CD8-positive, alpha-beta memory T cell (primary cell): ENCODE results near the gene ZNF598. TPM values are rescaled to one million over a fixed set of nuclear protein-coding genes. Genes with fewer than 3 reads are reported as not detected.

Source experiments
- CTCF ChIA-PET: fragments of 350-600 bp; sonication (Branson Sonifier 250); formaldehyde crosslinking; loops from one replicate; lab custom pipeline; 2021; ENCODE audit warnings: antibody characterized with exemption; lab: Charles Lee
- POLR2A ChIA-PET: fragments of 350-600 bp; sonication (Branson Sonifier 250); formaldehyde crosslinking; loops from one replicate; lab custom pipeline; 2021; ENCODE audit warnings: antibody characterized with exemption; lab: Charles Lee
- DNase-seq, 5 donors: peaks; one replicate each; pipeline versions ENCODE4 v3.0.0 to v3.0.0-alpha.2; 2020 to 2022; ENCODE audit warnings: mixed read lengths in 1 of 5
- H3K27ac ChIP-seq: one replicate; pipeline ENCODE4 v1.7.0; 2013; ENCODE audit warnings: low read depth, mild to moderate bottlenecking, low read length, moderate library complexity
- H3K27me3 ChIP-seq: 2 replicates; pipeline ENCODE4 v1.7.0; 2013; ENCODE audit warnings: low read length, mild to moderate bottlenecking; ENCODE audit not compliant: insufficient read depth, poor library complexity, severe bottlenecking
- H3K36me3 ChIP-seq: 2 replicates; pipeline ENCODE4 v1.7.0; 2013; ENCODE audit warnings: mild to moderate bottlenecking, low read length, moderate library complexity; ENCODE audit not compliant: insufficient read depth
- H3K4me1 ChIP-seq: 2 replicates; pipeline ENCODE4 v1.7.0; 2013; ENCODE audit warnings: mild to moderate bottlenecking, low read length, moderate library complexity; ENCODE audit not compliant: insufficient read depth
- H3K4me3 ChIP-seq: 2 replicates; pipeline ENCODE4 v1.7.0; 2013; ENCODE audit warnings: mild to moderate bottlenecking, low read length
- H3K9me3 ChIP-seq: 2 replicates; pipeline ENCODE4 v1.7.0; 2013; ENCODE audit warnings: mild to moderate bottlenecking, low read length
- H3K27ac Mint-ChIP-seq, 8 donors: one replicate each; pipeline ENCODE4 v1.8.0; 2020 to 2021; ENCODE audit warnings: mixed read lengths in 8 of 8, mild to moderate bottlenecking in 6 of 8, inconsistent platforms in 3 of 8, moderate library complexity in 3 of 8
- H3K27me3 Mint-ChIP-seq, 2 donors: one replicate each; pipeline ENCODE4 v1.8.0; 2020 to 2021; ENCODE audit warnings: mixed read lengths in 2 of 2, mild to moderate bottlenecking in 1 of 2, moderate library complexity in 1 of 2
- H3K36me3 Mint-ChIP-seq, 3 donors: one replicate each; pipeline ENCODE4 v1.8.0; 2020 to 2021; ENCODE audit warnings: mixed read lengths in 3 of 3, inconsistent platforms in 1 of 3, mild to moderate bottlenecking in 1 of 3
- H3K4me1 Mint-ChIP-seq, 3 donors: one replicate each; pipeline ENCODE4 v1.8.0; 2020 to 2021; ENCODE audit warnings: mixed read lengths in 3 of 3, inconsistent platforms in 1 of 3, mild to moderate bottlenecking in 1 of 3
- H3K4me3 Mint-ChIP-seq, 7 donors: one replicate each; pipeline ENCODE4 v1.8.0; 2020 to 2021; ENCODE audit warnings: mixed read lengths in 7 of 7, mild to moderate bottlenecking in 6 of 7, moderate library complexity in 4 of 7, inconsistent platforms in 2 of 7
- H3K9me3 Mint-ChIP-seq, 5 donors: one replicate each; pipeline ENCODE4 v1.8.0; 2020 to 2022; ENCODE audit warnings: mixed read lengths in 5 of 5, mild to moderate bottlenecking in 3 of 5, moderate library complexity in 2 of 5, inconsistent platforms in 1 of 5
- polyA plus RNA-seq: library from polyadenylated mRNA; unstranded; fragments of 300-500 nt; fragmentation: Illumina TruSeq; gene quantifications from one replicate; pipeline ENCODE4 v1.2.3, GENCODE V29; 2021
- total RNA-seq, 2 experiments: library from RNA; stranded (reverse); gene quantifications; one replicate each; pipeline ENCODE4 v1.2.3, GENCODE V29; 2021

ZNF598 gene
- total and polyA plus RNA-seq, 3 experiments from 2014 or later = 11.3 to 96.6 (median 91.8) TPM

DNA sequence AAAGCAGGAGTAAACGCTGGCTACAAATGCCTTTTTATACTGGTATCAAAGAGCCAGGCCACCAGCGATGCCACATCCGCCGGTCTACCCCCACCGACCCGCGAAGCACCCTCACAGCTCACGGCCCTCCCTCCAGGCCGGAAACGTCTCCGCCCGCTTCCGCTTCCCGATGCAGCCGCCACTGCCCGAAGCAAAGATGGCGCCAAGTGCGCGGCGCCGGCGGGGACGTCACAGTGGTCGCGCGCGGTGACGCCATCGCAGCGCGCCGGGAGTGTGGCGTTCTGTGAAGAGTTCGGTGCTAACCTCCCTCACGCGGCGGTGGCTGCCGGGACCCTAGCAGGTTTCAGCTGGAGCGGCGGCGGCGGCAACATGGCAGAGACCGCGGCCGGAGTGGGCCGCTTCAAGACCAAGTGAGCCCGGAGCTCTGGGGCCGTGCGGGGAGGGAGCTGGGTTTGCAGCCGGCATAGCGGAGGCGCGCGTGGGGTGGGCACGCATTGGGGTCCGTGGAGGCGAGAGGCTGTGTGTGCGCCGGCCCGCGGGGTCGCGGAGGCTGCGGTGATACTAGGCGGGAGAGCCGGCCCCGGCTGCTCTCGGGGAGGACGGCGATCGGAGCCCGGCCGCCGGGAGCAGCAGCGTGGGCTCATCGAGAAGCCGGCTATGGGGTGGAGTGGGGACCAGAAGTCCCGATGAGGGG is 37.7 kb downstream of the ZNF598 start, which contains the start of gene TBL3:
TBL3 (plus strand) TSS at position 258 of the 694 bp plus-strand sequence; CDS start at position 370, 112 bp downstream.
- Mint-ChIP-seq H3K27ac (peak within 1 kb of the TSS; percentile 96 to 99 (median 98)), H3K9me3 (peaks cover 0 to 5% (median 0%) of the 10 kb centered on the region in 5 donors), H3K27me3 (peaks cover 0 to 5% of the 10 kb centered on the region in 2 donors), H3K4me1 (peaks cover 17 to 20% (median 19%) of the 10 kb centered on the region in 3 donors), H3K4me3 (peak within 1 kb of the TSS; percentile 89 to 97 (median 93)), H3K36me3 (peaks cover 0 to 41% (median 2%) of the 10 kb centered on the region in 3 donors)
- H3K4me1 ChIP-seq = peaks cover 17% of the 10 kb centered on the region
- H3K27me3 ChIP-seq = no peaks in the 10 kb centered on the region
- H3K4me3 ChIP-seq = peak within 1 kb of the TSS; percentile 66
- DNase-seq = peak; percentile 95 to 98 (median 97)
- H3K36me3 ChIP-seq = peaks cover 20% of the 10 kb centered on the region
- ChIA-PET POLR2A (interaction anchor here (0.6 to 1.7 kb wide), 11 partner anchors 8 to 1157 kb away, joined by 3 to 17 read pairs (median 5); partner anchors contain the start of genes GFER, NDUFB10, NUBP2 and PGP), CTCF (interaction anchor here (0.6 to 1.6 kb wide), 8 partner anchors 8 to 167 kb away, joined by 3 to 5 read pairs (median 4); partner anchors contain the start of gene NDUFB10)
- H3K27ac ChIP-seq = peak within 1 kb of the TSS; percentile 83
- no peaks in the 10 kb centered on the region for H3K9me3 ChIP-seq

DNA sequence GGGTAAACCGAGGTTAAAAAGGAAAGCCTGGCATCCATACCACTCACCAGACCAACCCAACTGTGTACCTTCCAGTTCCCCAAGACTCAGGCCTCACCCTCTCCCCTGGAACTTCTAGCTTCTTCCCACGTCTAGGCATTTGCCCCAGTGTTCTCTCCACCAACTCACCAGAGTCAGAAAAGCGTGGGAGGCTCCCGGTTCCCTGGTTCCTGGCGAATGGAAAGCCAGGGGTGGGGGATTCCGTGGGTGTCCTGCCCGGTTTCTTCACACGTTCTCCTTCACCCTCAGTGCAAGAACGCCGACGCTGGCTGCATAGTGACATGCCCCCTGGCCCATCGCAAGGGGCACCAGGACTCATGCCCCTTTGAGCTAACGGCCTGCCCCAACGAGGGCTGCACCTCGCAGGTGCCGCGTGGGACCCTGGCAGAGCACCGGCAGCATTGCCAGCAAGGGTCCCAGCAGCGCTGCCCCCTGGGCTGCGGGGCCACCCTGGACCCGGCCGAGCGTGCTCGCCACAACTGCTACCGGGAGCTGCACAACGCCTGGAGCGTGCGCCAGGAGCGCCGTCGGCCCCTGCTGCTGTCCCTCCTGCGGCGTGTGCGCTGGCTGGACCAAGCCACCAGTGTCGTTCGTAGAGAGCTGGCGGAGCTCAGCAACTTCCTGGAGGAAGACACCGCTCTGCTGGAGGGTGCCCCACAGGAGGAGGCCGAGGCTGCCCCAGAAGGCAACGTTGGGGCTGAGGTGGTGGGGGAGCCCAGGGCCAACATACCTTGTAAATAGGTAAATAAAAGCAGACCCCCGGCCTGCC is 41.3 kb downstream of the ZNF598 start:
- no peaks in the 10 kb centered on the region for H3K27me3 ChIP-seq
- peaks cover 0 to 28% (median 2%) of the 10 kb centered on the region in 3 donors for H3K36me3 Mint-ChIP-seq
- ChIA-PET POLR2A (no interaction called here), CTCF (interaction anchor here (1.7 kb wide), 2 partner anchors 9 to 39 kb away, joined by 3 to 4 read pairs; partner anchors contain the start of gene NDUFB10)
- H3K4me1 ChIP-seq = peaks cover 33% of the 10 kb centered on the region
- H3K27ac Mint-ChIP-seq = peak overlapping the region in 3 of 8 donors; percentile 21 to 68 (median 46)
- H3K36me3 ChIP-seq = peaks cover 4% of the 10 kb centered on the region
- H3K9me3 ChIP-seq = no peaks in the 10 kb centered on the region
- H3K4me1 Mint-ChIP-seq = peaks cover 32 to 37% (median 35%) of the 10 kb centered on the region in 3 donors
- no peak overlapping the region for H3K4me3 ChIP-seq
- DNase-seq = no peak
- peaks cover 0 to 5% of the 10 kb centered on the region in 2 donors for H3K27me3 Mint-ChIP-seq
- H3K9me3 Mint-ChIP-seq = peaks cover 0 to 5% (median 0%) of the 10 kb centered on the region in 5 donors
- H3K27ac ChIP-seq = no peak overlapping the region
- H3K4me3 Mint-ChIP-seq = peak overlapping the region in 2 of 7 donors; percentile 23 to 82

DNA sequence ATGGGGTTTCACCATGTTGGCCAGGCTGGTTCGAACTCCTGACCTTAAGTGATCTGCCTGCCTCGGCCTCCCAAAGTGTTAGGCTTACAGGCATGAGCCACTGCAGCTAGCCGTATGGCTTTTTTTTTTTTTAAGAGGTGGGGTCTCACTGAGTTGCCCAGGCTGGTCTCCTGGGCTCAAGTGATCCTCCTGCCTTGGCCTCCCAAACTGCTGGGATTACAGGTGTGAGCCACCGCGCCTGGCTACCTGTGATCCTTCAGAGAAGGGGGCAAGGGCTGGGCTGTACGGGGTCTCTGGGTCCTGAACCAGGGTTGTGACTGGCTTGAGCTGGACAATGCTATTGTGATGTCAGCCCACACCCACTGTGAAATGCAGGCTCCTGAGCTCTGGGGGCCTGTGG is 43.2 kb downstream of the ZNF598 start, which contains the start of gene RNF151:
RNF151 (plus strand) TSS at position 397 of the 400 bp plus-strand sequence. CDS start 26 bp downstream, outside the sequence.
- Mint-ChIP-seq H3K4me3 (peak within 1 kb of the TSS; percentile 85 to 99 (median 94)), H3K9me3 (peaks cover 0 to 1% (median 0%) of the 10 kb centered on the region in 5 donors), H3K27ac (peak within 1 kb of the TSS; percentile 95 to 99 (median 98)), H3K36me3 (peaks cover 0 to 36% (median 2%) of the 10 kb centered on the region in 3 donors), H3K27me3 (no peaks in the 10 kb centered on the region), H3K4me1 (peaks cover 37 to 44% (median 42%) of the 10 kb centered on the region in 3 donors)
- Histone ChIP-seq H3K4me3 (peak within 1 kb of the TSS; percentile 86), H3K36me3 (peaks cover 21% of the 10 kb centered on the region), H3K27ac (peak within 1 kb of the TSS; percentile 93), H3K4me1 (peaks cover 42% of the 10 kb centered on the region), H3K27me3 (no peaks in the 10 kb centered on the region), H3K9me3 (no peaks in the 10 kb centered on the region)
- DNase-seq = no peak
- ChIA-PET POLR2A (interaction anchor here (1.1 to 2.4 kb wide), 3 partner anchors 18 to 189 kb away, joined by 3 to 19 read pairs (median 9); partner anchors contain the start of genes GFER and TRAF7), CTCF (interaction anchor here (1.0 to 2.9 kb wide), 4 partner anchors 16 to 184 kb away, joined by 3 to 8 read pairs (median 8); partner anchors contain the start of genes NUBP2 and SPSB3)

DNA sequence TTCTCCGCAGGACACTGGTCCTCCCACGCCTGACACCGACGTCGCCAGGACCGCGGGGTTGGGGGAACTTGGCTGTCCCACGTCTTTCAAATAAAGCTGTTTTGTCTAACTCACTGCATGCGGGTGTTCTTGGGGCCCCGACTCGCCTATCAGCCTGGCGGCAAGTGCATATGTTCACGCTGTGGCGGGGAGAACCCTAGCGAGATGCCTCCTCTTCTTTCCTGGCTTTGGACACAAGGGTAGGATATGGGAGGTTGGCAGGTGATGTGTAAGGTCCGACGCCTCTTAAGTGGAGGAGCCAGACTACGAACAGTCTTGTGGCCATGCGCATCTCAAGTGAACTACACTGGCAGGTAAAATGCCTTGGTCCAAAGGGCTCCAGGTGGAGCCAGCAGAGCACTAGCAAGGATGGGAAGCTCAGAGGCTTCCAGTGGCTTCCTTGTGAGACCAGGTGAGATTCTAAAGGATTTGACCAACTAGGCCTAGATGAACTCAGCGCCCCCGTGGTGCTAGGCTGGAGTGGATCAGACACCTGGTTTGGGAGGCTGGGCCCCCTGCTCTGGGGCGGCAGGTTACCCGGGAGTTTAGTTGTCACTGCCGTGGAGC is 44.1 kb downstream of the ZNF598 start:
- Mint-ChIP-seq H3K9me3 (no peaks in the 10 kb centered on the region), H3K36me3 (peaks cover 0 to 45% (median 8%) of the 10 kb centered on the region in 3 donors), H3K4me3 (peak overlapping the region; percentile 85 to 99 (median 94)), H3K4me1 (peaks cover 39 to 46% (median 44%) of the 10 kb centered on the region in 3 donors), H3K27me3 (no peaks in the 10 kb centered on the region), H3K27ac (peak overlapping the region; percentile 95 to 99 (median 98))
- Histone ChIP-seq H3K9me3 (no peaks in the 10 kb centered on the region), H3K4me3 (peak overlapping the region; percentile 86), H3K4me1 (peaks cover 43% of the 10 kb centered on the region), H3K27ac (peak overlapping the region; percentile 93), H3K36me3 (peaks cover 23% of the 10 kb centered on the region), H3K27me3 (no peaks in the 10 kb centered on the region)
- ChIA-PET CTCF (interaction anchor here (0.6 to 2.9 kb wide), 6 partner anchors 17 to 190 kb away, joined by 3 to 8 read pairs (median 4); partner anchors contain the start of genes NUBP2, SPSB3 and TRAF7), POLR2A (interaction anchor here (1.0 to 3.2 kb wide), 13 partner anchors 8 to 545 kb away, joined by 3 to 35 read pairs (median 6); partner anchors contain the start of genes GFER, MSRB1, NUBP2 and SPSB3)
- no peak for DNase-seq

DNA sequence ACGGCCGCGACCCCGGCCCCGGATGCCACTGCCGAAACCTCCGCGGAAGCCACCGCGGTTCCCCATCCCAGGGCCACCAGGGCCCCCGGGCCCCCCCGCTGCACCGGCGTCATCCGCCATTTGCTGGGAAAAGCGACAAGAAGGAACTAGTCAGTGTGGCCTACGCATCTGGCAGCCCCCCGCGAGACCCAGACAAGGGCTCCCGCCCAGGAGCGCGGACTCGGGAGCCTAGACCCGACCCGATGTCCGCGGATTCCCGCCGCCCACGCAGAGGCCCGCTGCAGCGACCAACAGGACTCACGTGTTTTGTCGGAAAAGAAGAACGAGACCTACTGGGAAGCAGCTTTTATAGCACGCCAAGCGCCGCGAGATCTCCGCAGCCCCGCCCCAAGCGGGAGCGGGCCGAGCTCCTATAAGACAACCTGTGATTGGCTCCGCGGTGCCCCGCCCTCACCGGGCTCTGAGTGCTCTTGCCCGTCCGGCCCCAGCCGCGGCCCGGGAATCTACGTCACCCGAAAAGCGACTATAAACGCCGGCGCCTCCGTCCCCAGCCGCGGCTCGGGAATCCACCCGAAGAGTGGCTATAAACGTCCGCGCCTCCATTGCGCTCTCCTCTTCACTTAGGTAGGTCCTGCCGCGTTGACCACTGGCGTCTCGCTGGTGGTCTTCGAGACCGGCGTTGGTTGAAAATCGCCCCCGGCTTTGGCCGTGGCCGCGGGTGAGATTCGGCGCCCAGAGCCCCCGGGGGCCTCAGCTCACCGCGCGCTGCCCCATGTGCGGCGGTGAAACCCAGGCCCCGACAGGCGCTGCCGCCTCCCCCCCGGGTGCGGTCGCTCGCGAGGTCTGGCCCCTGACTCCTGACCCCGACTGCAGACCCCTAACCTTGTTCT is 44.9 kb downstream of the ZNF598 start, which contains the start of gene RPS2:
RPS2 (minus strand) TSS at position 321 of the 890 bp plus-strand sequence; CDS start at position 120, 201 bp downstream.
- Histone ChIP-seq H3K27me3 (no peaks in the 10 kb centered on the region), H3K36me3 (peaks cover 24% of the 10 kb centered on the region), H3K9me3 (no peaks in the 10 kb centered on the region), H3K4me1 (peaks cover 50% of the 10 kb centered on the region), H3K4me3 (peak within 1 kb of the TSS; percentile 86), H3K27ac (peak within 1 kb of the TSS; percentile 93)
- peaks cover 43 to 52% (median 50%) of the 10 kb centered on the region in 3 donors for H3K4me1 Mint-ChIP-seq
- ChIA-PET CTCF (interaction anchor here (0.6 to 2.9 kb wide), 6 partner anchors 18 to 190 kb away, joined by 3 to 8 read pairs (median 4); partner anchors contain the start of genes NUBP2, SPSB3 and TRAF7), POLR2A (interaction anchor here (0.6 to 3.2 kb wide), 24 partner anchors 9 to 788 kb away, joined by 3 to 35 read pairs (median 4); partner anchors contain the start of genes GFER, MLST8, MSRB1 and NUBP2)
- H3K36me3 Mint-ChIP-seq = peaks cover 0 to 50% (median 8%) of the 10 kb centered on the region in 3 donors
- no peaks in the 10 kb centered on the region for H3K9me3 Mint-ChIP-seq
- peak; percentile 96 to 100 (median 98) for DNase-seq
- peak within 1 kb of the TSS; percentile 95 to 99 (median 98) for H3K27ac Mint-ChIP-seq
- peak within 1 kb of the TSS; percentile 85 to 99 (median 94) for H3K4me3 Mint-ChIP-seq
- peaks cover 0 to 1% of the 10 kb centered on the region in 2 donors for H3K27me3 Mint-ChIP-seq
